Measurements from ENCODE around the gene REPS2.
"Not testable (repeated sequence)": the region's sequence is repeated elsewhere in the genome, so short reads cannot be mapped to it uniquely, and the experiment has no call there.

The REPS2 gene

GRCh38 chrX:16946361-16946964 is at the start of gene REPS2:
Gene REPS2 (plus strand): TSS chrX:16946658. CDS start chrX:16946862, 204 bp downstream.
- DNase-seq: peak; percentile 37

DNA sequence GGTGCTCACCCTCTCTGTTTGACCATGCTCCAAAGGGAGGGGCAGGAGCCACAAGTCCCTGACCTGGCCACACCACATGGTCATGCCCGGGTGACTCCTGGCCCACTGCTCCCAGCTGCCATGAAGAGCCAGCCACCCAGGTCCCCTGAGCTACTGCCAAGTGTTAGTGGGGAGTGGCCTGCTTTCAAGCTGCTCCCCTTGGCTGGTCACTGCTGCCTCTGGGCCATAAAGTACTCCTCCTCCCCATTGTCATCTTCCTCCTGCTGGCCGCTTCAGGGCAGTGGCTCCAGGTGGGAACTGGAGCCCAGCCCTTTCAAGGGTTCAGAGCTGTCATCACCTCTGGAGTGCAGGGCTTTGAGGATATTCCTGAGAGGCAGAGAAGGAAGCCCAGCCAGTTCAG is 49.0 kb upstream of the REPS2 start:
- DNase-seq: no peak

DNA sequence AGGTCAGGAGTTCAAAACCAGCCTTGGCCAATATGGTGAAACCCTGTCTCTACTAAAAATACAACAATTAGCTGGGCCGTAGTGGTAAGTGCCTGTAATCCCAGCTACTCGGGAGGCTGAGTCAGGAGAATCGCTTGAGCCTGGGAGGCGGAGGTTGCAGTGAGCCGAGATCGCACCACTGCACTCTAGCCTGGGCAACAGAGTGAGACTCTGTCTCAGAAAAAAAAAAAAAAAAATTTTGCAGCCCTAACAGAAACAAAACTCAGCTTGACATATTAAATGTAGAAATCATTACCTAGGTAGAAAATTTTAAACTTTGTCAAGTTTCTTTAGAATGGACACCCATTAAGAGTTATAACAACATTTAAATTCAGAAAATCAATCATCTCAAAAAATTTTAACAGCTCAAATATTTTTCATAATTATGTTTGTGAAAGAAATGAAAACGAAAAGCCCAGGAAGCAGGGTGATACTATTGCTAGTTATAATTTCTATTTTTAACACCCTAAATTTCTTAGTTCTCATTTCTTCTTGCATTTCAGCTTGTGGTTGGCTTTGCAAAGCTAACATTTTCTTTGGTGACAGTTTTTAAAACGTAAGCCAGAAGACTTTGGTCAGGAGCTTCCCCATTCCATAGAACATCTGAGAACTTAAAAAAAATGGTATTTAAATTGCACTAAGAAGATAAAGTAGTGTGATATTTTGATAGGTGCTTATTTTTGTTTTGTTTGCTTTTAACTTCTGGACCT is 43.0 kb upstream of the REPS2 start:
- no peak for DNase-seq

DNA sequence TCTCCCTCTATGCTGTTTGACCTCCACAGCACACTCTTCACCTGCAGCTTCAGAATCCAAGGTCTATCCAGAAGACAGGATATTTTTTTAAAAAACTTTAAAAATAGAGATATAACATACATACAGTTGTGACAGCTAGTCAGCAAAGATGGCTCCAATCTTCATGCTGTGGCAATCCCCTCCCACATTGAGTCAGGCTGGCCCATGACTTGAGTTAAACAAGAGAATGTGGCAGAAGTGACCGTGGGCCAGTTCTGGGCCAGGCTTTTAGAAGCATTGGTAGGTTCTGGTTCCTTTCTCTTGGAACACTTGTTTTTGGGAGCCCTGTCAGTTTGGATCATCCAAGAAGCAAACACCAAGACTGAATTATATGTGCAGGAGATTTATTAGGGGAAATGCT is 36.1 kb upstream of the REPS2 start:
- DNase-seq: no peak

- no peak for DNase-seq
These were observed 32.4 kb upstream of the REPS2 start for GRCh38 chrX:16914058-16914457.

DNA sequence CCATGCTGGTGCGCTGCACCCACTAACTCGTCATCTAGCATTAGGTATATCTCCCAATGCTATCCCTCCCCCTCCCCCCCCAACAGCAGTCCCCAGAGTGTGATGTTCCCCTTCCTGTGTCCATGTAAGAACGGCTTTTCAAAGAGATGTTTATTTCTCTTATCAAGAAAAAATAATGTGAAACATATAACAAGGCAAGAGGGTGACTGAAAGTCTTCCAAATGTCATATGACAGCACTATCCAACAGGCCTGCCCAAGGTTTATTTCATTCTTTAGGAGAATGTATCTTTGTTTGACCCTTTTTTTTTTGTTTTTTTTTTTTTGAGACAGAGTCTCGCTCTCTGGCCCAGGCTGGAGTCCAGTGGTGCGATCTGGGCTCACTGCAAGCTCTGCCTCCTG is 29.9 kb upstream of the REPS2 start:
- DNase-seq: no peak

GRCh38 chrX:16917120-16917519 is 29.3 kb upstream of the REPS2 start:
- no peak for DNase-seq

- no peak for DNase-seq
These were observed 27.5 kb upstream of the REPS2 start for GRCh38 chrX:16918979-16919378.

DNA sequence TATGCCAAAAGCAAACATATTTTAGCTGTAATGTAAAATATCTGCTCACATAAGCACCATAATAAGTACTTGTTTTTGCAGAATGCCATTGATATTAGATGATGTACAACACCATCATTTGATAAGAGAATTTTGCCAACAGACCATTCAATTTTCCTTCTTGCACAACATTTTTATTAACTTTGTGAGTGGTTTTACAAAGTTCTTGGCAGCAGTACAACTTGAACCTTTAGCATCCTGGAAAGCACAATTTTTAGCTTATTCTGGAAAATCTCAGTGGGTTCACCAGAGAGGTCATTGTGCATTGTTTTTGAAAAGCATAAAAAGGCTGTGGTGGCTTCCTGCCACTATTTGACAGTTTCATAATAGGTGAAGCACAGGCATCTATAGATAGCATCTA is 26.4 kb upstream of the REPS2 start:
- no peak for DNase-seq

GRCh38 chrX:16923157-16923556 is 23.3 kb upstream of the REPS2 start:
- DNase-seq: no peak

- no peak for DNase-seq
These were observed 21.6 kb upstream of the REPS2 start for GRCh38 chrX:16924631-16925480.

GRCh38 chrX:16930392-16930791 is 16.1 kb upstream of the REPS2 start:
- DNase-seq: no peak

DNA sequence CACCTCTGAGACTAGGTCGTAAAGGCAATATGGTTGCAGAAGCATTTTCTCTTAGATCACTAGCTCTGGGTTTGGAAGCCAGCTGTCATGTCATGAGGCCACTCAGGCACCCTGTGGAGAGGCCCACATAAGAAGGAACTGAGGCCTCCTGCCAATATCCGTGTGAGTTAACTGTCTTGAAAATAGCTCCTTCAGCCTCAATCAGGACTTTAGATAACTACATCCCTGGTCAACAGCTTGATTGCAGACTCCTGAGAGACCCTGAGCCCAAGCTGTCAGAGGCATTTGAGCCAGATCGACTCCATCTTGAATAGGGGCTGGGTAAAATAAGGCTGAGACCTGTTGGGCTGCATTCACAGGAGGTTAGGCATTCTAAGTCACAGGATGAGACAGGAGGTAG is 15.1 kb upstream of the REPS2 start:
- peak; percentile 62 for DNase-seq

DNA sequence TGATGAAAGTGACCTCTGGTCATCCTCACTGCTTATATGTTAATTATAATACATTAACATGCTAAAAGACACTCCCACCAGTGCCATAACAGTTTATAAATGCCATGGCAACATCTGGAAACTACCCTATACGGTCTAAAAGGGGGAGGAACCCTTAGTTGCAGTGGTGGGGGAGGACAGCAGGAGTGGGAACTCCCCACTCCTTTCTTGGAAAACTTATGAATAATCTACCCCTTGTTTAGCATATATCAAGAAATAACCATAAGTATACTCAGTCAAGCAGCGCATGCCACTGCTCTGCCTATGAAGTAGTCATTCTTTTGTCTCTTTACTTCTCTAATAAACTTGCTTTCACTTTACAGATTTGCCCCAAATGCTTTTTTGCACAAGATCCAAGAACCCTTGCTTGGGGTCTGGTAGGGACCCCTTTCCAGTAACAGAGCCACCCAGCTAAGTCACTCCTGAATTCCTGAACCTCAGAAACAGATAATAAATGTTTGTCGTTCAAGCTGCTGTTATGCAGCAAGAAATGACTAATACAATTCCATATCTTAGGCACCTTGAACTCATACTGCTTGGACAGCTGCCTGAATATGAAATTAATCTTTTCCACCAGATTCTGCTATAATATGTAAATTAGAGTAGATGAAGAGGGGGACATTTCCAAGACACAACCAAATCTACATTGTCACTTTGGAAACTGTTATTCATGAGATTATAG is 14.4 kb upstream of the REPS2 start:
- no peak for DNase-seq

DNA sequence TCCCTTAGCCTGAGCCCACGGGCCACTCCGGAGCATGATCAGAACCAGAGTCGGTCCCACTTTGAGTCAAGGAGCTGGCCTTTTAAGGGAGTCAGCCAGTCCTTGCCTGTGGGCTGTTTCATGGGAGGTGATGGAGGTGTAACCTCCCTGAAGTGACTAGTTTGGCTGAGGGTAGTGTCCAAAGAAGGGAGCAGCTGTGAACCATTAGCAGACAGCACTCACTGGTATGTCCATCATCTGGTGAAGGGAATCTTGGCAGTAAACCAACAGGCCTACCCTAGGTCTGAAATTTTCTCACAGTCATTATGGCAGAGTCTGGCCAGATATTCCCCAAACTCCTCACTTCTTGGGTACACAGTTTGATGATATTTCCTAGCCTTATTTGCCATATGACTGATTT is 12.3 kb upstream of the REPS2 start:
- DNase-seq: peak; percentile 62

GRCh38 chrX:16946971-16947562 is 609 bp downstream of the REPS2 start:
- DNase-seq: no peak

DNA sequence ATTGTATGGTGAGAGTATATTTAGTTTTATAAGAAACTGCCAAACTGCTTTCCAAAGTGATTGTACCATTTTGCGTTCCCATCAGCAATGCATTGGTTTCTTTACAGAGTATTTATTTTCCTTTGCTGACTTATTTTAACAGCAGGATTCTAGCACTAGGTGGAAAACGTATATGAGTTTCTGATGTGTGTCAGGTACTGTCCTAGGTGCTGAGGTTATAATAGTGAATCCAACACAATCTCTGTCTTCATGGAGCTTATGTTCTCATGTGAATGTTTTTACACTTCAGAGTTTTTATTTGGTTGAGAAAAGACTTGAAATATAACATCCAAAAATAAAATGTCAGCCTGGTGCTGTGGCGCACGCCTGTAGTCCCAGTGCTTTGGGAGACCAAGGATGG is 4.0 kb downstream of the REPS2 start:
- DNase-seq: no peak

DNA sequence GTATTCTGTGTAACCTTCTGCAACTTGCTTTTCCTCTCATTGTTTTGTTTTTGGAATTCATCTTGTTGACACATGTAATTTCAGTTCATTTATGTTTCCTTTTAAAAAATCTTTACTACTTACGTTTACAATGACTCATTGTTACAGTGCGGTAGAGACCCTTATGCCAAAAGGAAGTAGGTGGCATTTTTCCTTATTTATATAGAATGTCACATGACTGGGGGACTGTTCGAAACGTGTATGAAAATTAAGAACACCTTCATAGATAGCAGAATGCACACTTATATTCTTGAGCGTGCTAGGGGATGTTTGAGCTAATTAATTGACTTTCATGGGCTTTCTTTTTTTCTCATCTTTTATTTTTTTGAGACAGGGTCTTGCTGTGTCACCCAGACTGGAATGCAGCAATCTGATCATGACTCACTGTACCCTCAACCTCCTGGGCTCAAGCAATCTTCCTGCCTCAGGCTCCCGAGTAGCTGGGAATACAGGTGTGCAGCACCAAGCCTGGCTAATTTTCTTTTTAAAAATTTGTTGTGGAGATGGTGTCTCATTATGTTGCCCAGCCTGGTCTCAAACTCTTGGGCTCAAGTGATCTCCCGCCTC is 7.3 kb downstream of the REPS2 start:
- no peak for DNase-seq

GRCh38 chrX:16957751-16958150 is 11.3 kb downstream of the REPS2 start:
- DNase-seq: no peak

DNA sequence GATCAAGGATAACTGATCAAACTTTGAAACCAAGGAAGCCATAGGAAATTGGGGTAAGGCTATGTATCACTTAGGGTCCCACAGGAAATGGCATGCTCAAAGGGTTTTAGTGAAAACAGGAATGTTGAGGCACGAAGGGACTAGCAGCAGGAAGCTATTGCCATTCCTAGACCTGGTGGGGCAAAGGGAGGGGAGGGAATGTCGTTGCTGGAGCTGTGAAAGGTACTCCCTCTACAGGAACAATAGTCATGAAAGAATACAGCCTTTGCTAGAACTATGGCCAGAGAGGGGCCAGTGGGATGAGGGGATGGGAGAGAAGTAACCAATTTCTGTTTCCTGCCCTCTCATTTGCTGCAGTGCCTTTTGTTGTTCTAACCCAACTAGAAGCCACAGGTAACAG is 11.9 kb downstream of the REPS2 start:
- no peak for DNase-seq

DNA sequence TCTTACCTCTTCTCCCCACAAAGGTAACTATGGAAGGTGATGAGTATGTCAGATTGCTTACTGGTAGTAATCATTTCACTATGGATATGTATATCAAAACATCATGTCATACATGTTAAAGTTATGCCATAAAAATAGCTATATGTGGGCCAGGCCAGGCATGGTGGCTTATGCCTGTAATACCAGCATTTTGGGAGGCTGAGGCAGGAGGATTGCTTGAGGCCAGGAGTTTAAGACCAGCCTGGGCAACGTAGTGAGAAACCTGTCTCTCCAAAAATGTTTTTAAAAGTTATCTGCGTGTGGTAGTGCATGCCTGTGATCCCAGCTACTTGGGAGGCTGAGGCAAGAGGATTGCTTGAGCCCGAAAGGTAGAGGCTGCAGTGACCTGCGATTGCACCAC is 16.2 kb downstream of the REPS2 start:
- DNase-seq: not testable (repeated sequence)

DNA sequence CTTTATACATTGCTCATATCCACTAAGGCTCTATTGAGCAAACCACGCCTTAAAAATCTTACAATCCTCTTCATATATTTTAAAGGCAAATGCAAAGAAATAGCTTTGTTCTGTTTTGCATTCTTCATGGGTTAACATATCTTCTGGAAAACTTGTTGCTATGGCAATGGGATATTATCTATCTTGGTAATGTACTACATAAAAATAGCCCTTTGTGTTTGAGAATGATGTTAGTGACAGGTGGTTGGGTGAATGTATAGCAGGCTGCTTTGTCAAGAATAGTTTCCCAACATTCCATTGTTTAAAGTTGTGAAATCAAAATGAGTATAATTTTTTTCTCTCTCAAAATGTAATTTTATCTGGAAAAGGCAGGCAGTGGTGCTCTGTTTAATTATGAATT is 16.8 kb downstream of the REPS2 start:
- no peak for DNase-seq
